Ishikawa (cell line): ENCODE measurements around the gene HMGXB3.

Experiments
- CEBPB ChIP-seq: IDR thresholded peaks from 2 replicates; pipeline ENCODE4 v1.6.1; 2012
- CREB1 ChIP-seq: IDR thresholded peaks from 2 replicates; pipeline ENCODE4 v1.6.1; 2012; ENCODE audit warnings: low read depth
- EGR1 ChIP-seq: IDR thresholded peaks from 2 replicates; pipeline ENCODE4 v1.6.1; 2012
- EP300 ChIP-seq: IDR thresholded peaks from 2 replicates; pipeline ENCODE4 v1.6.1; 2012; ENCODE audit warnings: borderline replicate concordance
- FOXM1 ChIP-seq: IDR thresholded peaks from 2 replicates; pipeline ENCODE4 v1.6.1; 2012; ENCODE audit warnings: low read depth, borderline replicate concordance
- NFIC ChIP-seq: IDR thresholded peaks from 2 replicates; pipeline ENCODE4 v1.6.1; 2012
- RAD21 ChIP-seq: IDR thresholded peaks from 2 replicates; pipeline ENCODE4 v1.6.1; 2012; ENCODE audit warnings: low read depth
- REST ChIP-seq: IDR thresholded peaks from 2 replicates; pipeline ENCODE4 v1.6.1; 2012; ENCODE audit warnings: low read depth, mild to moderate bottlenecking
- TAF1 ChIP-seq: IDR thresholded peaks from 2 replicates; pipeline ENCODE4 v1.6.1; 2012; ENCODE audit warnings: low read depth, mild to moderate bottlenecking
- TCF12 ChIP-seq: IDR thresholded peaks from 2 replicates; pipeline ENCODE4 v1.6.1; 2012; ENCODE audit warnings: low read depth
- YY1 ChIP-seq: IDR thresholded peaks from 2 replicates; pipeline ENCODE4 v1.6.1; 2012; ENCODE audit warnings: low read depth
- ZBTB7A ChIP-seq: IDR thresholded peaks from 2 replicates; pipeline ENCODE4 v1.6.1; 2012; ENCODE audit warnings: low read depth
- TF ChIP-seq, protein P1 (sequence below): IDR thresholded peaks from 2 replicates; pipeline ENCODE4 v1.6.1; 2012

GRCh38 chr5:150022681-150023080 lies 22.1 kb downstream of the HMGXB3 start:
- TF ChIP-seq TAF1 (no peak), CREB1 (no peak), CEBPB (no peak), REST (no peak), NFIC (0 out of 2 replicates have a peak, but pooled peaks have one; percentile 4), YY1 (no peak), RAD21 (no peak), EGR1 (no peak), EP300 (no peak; the same call in 1 of the 2 replicates), FOXM1 (no peak; the same call in 1 of the 2 replicates), TCF12 (no peak), ZBTB7A (no peak)
- TF ChIP-seq, protein P1, sequence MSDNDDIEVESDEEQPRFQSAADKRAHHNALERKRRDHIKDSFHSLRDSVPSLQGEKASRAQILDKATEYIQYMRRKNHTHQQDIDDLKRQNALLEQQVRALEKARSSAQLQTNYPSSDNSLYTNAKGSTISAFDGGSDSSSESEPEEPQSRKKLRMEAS = no peak
